ENCODE data around the gene DBP.
A peak's percentile ranks its signal among the peaks of the same experiment; 100 is the strongest.

DBP gene

GRCh38 chr19:48588670-48589401 lies 48.3 kb downstream of the DBP start:
- no peaks in the 10 kb centered on the region for H3K9me3 ChIP-seq (ENCODE audit: control insufficient read depth, insufficient read depth, low read length)
- H3K9me2 ChIP-seq (replicated peaks; ENCODE audit: control insufficient read depth, low read length) = no peaks in the 10 kb centered on the region
- H3F3A ChIP-seq (ENCODE audit: control insufficient read depth, insufficient read depth) = no peaks in the 10 kb centered on the region
- no peaks in the 10 kb centered on the region for H3K36me3 ChIP-seq (ENCODE audit: control insufficient read depth, low read length)
- H3K79me2 ChIP-seq (ENCODE audit: control insufficient read depth, low read length) = no peaks in the 10 kb centered on the region
- TF ChIP-seq, protein P1, sequence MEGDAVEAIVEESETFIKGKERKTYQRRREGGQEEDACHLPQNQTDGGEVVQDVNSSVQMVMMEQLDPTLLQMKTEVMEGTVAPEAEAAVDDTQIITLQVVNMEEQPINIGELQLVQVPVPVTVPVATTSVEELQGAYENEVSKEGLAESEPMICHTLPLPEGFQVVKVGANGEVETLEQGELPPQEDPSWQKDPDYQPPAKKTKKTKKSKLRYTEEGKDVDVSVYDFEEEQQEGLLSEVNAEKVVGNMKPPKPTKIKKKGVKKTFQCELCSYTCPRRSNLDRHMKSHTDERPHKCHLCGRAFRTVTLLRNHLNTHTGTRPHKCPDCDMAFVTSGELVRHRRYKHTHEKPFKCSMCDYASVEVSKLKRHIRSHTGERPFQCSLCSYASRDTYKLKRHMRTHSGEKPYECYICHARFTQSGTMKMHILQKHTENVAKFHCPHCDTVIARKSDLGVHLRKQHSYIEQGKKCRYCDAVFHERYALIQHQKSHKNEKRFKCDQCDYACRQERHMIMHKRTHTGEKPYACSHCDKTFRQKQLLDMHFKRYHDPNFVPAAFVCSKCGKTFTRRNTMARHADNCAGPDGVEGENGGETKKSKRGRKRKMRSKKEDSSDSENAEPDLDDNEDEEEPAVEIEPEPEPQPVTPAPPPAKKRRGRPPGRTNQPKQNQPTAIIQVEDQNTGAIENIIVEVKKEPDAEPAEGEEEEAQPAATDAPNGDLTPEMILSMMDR (IDR thresholded peaks at IDR 0.05; ENCODE audit: low read depth, low read length, poor library complexity, severe bottlenecking) = peak; percentile 99
- no peak for TF ChIP-seq EZH2phosphoT487 (IDR thresholded peaks at IDR 0.05; ENCODE audit: borderline replicate concordance, low read length)
- peaks cover 9% of the 10 kb centered on the region for H3K4me1 ChIP-seq (ENCODE audit: control insufficient read depth, low read length)
- peak overlapping the region; percentile 46 for H3K4me3 ChIP-seq (ENCODE audit: low read length)
- H3K27ac ChIP-seq (ENCODE audit: low read depth, low read length) = no peak overlapping the region
- no peaks in the 10 kb centered on the region for H3K27me3 ChIP-seq (ENCODE audit: control insufficient read depth, low read length)
- H3K4me2 ChIP-seq (ENCODE audit: low read length) = peak overlapping the region; percentile 61
- no peaks in the 10 kb centered on the region for H4K20me1 ChIP-seq (ENCODE audit: control insufficient read depth, insufficient read depth, low read depth, low read length)

GRCh38 chr19:48587387-48587786 lies 49.8 kb downstream of the DBP start:
- H4K20me1 ChIP-seq (ENCODE audit: control insufficient read depth, insufficient read depth, low read depth, low read length) = no peaks in the 10 kb centered on the region
- H3K4me3 ChIP-seq (ENCODE audit: low read length) = no peak overlapping the region
- TF ChIP-seq, protein P1 (IDR thresholded peaks at IDR 0.05; ENCODE audit: low read depth, low read length, poor library complexity, severe bottlenecking) = no peak
- TF ChIP-seq EZH2phosphoT487 (IDR thresholded peaks at IDR 0.05; ENCODE audit: borderline replicate concordance, low read length) = no peak

DNA sequence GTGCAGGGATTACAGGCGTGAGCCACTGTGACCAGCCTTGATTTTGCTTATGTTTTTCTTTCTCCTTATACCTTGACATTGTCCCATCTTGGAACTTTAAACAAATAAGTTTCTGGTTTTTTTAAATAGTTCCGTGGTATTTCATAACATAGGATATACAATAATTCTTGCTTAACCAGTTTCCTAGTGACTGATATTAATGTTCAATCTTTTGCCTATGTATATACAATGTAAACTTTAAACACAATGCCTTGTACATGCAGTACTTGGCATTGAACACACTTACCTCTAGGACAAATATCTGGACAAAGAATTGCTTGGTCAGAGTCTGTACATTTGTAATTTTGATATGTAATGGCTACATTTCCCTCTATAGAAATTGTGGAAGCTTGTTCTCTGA lies 55.0 kb downstream of the DBP start:
- TF ChIP-seq EZH2phosphoT487 (IDR thresholded peaks at IDR 0.05; ENCODE audit: borderline replicate concordance, low read length) = no peak
- TF ChIP-seq, protein P1 (IDR thresholded peaks at IDR 0.05; ENCODE audit: low read depth, low read length, poor library complexity, severe bottlenecking) = no peak
- Histone ChIP-seq H3K27ac (ENCODE audit: low read depth, low read length) (no peak overlapping the region), H3K4me3 (ENCODE audit: low read length) (no peak overlapping the region)

More at GRCh38 chr19:48587387-48587786, 49.8 kb downstream of the DBP start:
- Histone ChIP-seq H3K27me3 (ENCODE audit: control insufficient read depth, low read length) (no peaks in the 10 kb centered on the region), H3K9me3 (ENCODE audit: control insufficient read depth, insufficient read depth, low read length) (no peaks in the 10 kb centered on the region), H3F3A (ENCODE audit: control insufficient read depth, insufficient read depth) (no peaks in the 10 kb centered on the region), H3K4me1 (ENCODE audit: control insufficient read depth, low read length) (peaks cover 10% of the 10 kb centered on the region), H3K27ac (ENCODE audit: low read depth, low read length) (no peak overlapping the region), H3K9me2 (replicated peaks; ENCODE audit: control insufficient read depth, low read length) (no peaks in the 10 kb centered on the region), H3K4me2 (ENCODE audit: low read length) (no peak overlapping the region), H3K36me3 (ENCODE audit: control insufficient read depth, low read length) (no peaks in the 10 kb centered on the region), H3K79me2 (ENCODE audit: control insufficient read depth, low read length) (no peaks in the 10 kb centered on the region)

More for the DNA sequence above, 55.0 kb downstream of the DBP start:
- Histone ChIP-seq H3K79me2 (ENCODE audit: control insufficient read depth, low read length) (no peaks in the 10 kb centered on the region), H3K4me2 (ENCODE audit: low read length) (no peak overlapping the region), H4K20me1 (ENCODE audit: control insufficient read depth, insufficient read depth, low read depth, low read length) (no peaks in the 10 kb centered on the region), H3F3A (ENCODE audit: control insufficient read depth, insufficient read depth) (no peaks in the 10 kb centered on the region), H3K9me3 (ENCODE audit: control insufficient read depth, insufficient read depth, low read length) (no peaks in the 10 kb centered on the region), H3K36me3 (ENCODE audit: control insufficient read depth, low read length) (no peaks in the 10 kb centered on the region), H3K9me2 (replicated peaks; ENCODE audit: control insufficient read depth, low read length) (no peaks in the 10 kb centered on the region), H3K4me1 (ENCODE audit: control insufficient read depth, low read length) (peaks cover 5% of the 10 kb centered on the region), H3K27me3 (ENCODE audit: control insufficient read depth, low read length) (no peaks in the 10 kb centered on the region)
